Endometrial microvascular endothelial cells (primary cell): ENCODE data around the gene TRIM29. TPM values are rescaled to one million over a fixed set of nuclear protein-coding genes. Genes with fewer than 3 reads are reported as not detected.

Experiments
- in situ Hi-C: cut with HindIII; loops from 2 replicates; pipeline ENCODE4 v1.10.0; 2017; ENCODE audit warnings: low sequenced_read_pairs, low pct_unique_long_range_greater_than_20kb; ENCODE audit errors: inconsistent ontology term
- total RNA-seq: library from RNA; depleted of rRNA; stranded (reverse); fragments of >200 nt; gene quantifications from one replicate; pipeline ENCODE4 v1.2.3, GENCODE V29; 2015; ENCODE audit errors: inconsistent ontology term

The TRIM29 gene
- total RNA-seq, 1 donor from 2014 or later, result not detected

- in situ Hi-C loops, result no loop called here
Measured at GRCh38 chr11:120142441-120143100, 4.7 kb upstream of the TRIM29 start.

- in situ Hi-C loops, result no loop called here
Measured at GRCh38 chr11:120141768-120142423, 4.0 kb upstream of the TRIM29 start.

GRCh38 chr11:120141113-120141767, 3.3 kb upstream of the TRIM29 start:
- in situ Hi-C loops, result no loop called here

DNA sequence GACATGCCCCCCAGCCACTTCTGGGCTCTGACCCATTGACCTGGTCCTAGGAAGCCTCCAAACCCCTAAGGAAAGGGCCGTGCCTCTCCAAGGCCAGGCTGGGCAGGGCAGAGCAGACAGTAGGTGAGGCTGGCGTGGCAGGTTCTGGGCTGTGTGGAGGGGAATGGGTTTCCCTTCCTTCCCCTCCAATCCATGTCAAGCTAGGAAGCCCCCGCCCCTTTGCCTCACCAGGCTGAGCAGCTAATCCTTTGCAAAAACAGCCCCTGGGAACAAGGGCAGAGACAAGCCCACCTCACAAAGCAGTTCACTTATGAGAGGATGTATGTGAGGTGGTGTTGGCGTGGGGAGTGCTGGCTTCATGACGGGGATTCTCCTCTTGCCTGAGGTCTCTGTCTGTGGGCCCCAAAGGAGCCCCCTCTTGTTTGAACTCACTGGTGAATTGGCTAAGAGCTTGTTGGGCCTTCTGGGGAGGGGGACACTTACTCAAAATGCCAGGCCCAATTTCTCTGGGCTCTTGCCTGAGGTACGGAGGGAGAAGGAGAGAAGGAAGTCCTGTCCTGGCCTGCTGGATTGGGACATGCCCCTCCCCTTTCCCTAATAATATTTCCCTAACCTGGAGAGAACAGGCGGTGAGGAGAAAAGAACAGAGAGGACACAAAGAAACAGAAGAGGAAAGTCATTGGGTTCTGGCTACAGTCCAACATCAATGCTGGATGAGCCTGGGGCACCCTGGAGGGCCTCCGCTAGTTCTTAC, 1.6 kb upstream of the TRIM29 start:
- in situ Hi-C loops, result no loop called here

- in situ Hi-C loops, result no loop called here
Measured at GRCh38 chr11:120137187-120137610, 714 bp downstream of the TRIM29 start.

GRCh38 chr11:120136356-120136755, 1.6 kb downstream of the TRIM29 start:
- in situ Hi-C loops, result no loop called here

DNA sequence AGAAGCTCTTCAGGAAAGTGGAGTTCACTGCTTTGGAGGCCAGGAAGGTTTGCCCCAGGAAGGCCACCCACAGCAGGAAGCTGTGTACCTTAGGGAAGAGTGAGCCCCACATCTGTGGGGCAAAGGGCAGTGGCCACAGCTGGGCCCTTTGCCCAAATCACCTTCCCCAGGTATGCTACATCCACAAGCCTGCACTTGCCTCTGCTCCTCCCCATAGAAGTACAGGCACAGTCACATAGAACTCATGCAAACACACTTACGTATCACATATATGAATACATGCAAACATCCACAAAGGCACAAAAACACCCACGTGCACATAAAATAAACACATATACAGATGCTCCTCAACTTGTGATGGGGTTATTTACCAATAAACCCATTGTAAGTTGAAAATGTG, 2.1 kb downstream of the TRIM29 start:
- in situ Hi-C loops, result no loop called here

DNA sequence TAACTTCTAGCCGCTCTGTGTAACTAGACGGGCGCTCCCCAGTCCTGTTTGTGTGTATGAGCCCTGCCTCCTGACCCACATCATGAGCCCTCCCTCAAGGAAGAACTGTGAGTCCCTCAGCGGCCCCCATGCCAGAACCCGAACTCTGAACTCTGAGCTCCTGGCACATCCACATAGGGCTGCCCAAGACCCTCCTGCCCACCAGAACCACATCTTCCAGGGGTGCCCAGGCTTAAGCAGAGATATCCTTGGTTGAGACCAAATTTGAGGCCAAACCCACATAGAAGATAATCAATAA, 3.0 kb downstream of the TRIM29 start:
- in situ Hi-C loops, result no loop called here

GRCh38 chr11:120134106-120134930, 3.6 kb downstream of the TRIM29 start:
- in situ Hi-C loops, result no loop called here

DNA sequence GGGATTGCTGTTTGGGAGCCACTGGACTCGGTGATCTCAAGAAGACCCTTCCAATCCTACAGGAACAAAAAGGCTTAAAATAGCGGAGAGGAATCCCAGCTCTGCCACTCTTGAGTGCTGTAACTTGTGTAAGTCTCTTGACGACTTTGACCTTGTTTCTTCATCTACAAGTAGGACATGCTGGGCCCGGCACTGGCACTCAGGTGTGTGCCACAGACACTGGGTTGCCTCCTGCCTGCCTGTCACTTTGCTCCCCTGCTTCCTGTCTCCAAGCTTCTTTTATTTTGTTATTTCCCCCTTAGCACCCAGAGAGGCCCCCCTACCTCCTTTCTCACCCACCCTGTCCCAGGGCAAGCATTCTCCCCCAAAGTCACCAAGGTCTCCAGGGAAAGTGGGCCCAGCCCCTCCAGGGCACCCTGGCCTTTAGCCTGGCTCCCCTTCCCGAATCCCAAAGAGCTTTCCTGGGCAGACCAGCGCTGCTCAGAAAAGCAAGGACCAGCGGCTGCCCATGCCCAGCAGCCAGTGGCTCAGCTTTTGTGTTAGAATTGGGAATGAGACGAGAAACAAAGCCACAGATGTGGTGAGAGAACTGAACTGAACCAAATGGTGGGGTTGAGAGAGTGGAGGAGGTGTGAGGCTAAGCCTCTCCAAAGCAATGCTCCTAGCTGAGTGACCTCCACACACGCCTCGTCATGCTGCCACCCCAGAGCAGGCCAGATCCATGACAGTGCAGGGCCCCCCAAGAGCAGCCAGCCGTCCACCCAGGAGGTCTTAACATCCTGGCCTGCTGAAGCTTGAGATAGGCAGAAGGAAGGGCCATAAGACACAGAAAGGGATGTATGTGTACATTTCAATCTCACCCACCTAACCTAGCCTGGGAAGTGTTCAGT, 4.5 kb downstream of the TRIM29 start:
- in situ Hi-C loops, result no loop called here

DNA sequence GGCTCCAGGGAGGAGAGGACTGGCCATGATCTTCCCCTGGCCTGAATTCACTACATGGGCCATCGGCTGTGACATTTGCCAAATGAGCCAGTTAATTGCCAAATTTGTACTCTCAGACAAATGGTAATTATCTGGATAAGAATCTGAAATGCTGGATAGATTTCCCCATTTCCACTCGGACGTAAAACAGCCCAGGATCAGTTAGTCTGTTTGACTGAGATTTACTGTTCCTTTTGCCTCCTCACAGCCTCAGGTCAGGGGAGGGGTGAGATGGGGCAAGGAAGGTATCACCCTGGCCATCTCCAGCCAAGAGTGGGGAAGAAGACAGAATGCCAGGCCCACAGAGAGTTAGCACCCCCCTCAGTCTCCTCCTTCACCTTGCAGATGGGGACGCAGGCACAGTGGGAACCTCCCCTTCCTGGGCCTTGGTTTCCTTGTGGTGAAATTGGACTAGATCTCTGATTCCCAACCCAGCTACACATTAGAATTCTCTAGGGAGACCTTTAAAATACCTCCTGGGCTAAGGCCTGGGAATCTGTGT, 5.2 kb downstream of the TRIM29 start:
- in situ Hi-C loops, result no loop called here

- in situ Hi-C loops, result no loop called here
Measured at GRCh38 chr11:120131941-120132644, 5.8 kb downstream of the TRIM29 start.

GRCh38 chr11:120130991-120131760, 6.7 kb downstream of the TRIM29 start:
- in situ Hi-C loops, result no loop called here

DNA sequence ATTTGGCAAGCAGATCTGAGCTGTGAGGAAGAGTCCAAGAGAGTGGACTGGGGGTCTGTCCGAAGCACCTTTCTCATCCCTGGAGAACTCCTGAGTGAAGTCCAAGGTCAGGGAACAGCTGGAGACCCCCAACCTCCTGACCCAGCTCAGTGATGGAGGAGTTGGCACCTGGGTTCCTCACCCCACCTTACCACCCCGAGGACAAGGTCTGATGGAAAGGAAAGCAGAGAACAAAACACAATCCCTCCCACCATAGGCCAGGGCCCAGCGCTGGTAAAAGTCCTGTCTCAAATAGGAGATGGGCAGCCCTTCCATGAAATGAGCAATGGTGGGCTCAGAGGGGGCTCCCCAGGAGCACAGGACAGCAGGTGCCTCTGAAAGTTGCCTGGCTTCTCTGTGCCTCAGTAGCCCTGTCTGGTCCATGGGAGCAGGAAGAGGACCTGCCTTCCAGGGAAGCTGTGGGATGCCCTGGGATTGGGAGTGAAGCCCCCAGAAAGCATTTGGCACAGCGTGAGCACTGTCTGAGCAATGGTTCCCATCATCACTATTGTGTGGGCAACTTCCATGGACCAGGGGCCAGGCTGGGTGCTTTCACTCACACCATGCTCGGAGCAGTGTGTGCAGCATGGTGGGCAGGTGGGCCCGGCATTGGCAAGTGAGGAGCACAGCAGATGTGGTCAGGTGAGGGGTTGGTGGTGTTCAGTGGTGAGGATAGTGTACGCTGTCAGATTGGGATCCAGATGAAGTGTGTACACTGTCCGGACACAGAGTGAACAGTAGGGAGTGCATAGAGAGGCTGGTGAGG, 7.5 kb downstream of the TRIM29 start:
- in situ Hi-C loops, result no loop called here

- in situ Hi-C loops, result no loop called here
Measured at GRCh38 chr11:120129570-120129969, 8.3 kb downstream of the TRIM29 start.
